Fibroblast of lung (primary cell): ENCODE measurements around the gene WDHD1.

Experiments
- EZH2 ChIP-seq: IDR thresholded peaks from 2 replicates; pipeline ENCODE4 v1.5.1; 2012; ENCODE audit warnings: low read length, control low read depth, mild to moderate bottlenecking; ENCODE audit errors: missing control alignments
- TF ChIP-seq, protein P1 (sequence below), 2 donors: IDR thresholded peaks in 1 of 2; conservative IDR thresholded peaks in 1 of 2; 1 replicate in 1 of 2; 2 replicates in 1 of 2; pipeline ENCODE4 v1.5.1; 2011 to 2012; ENCODE audit warnings: low read length in 2 of 2, control low read depth in 1 of 2, inconsistent platforms in 1 of 2, low read depth in 1 of 2, mild to moderate bottlenecking in 1 of 2

DNA sequence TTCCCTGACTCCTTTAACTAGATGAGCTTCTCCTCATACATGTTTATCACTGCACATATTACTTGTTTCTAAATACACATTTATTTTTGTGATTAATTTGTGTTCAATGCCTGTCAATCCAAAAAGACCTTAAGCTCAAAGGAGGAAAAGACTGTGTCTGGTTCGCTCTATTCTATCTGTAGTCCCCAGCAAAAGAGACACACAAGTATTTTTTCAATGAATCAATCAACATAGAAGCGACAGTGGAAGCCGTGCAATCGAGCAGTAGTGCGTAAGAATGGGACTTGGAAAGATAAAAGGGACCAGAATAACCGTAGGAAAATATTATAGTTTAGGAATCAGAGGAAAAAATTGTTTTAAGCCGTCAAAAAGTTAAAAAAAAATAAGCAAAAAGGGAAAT, 951 bp downstream of the WDHD1 start:
- TF ChIP-seq, protein P1, sequence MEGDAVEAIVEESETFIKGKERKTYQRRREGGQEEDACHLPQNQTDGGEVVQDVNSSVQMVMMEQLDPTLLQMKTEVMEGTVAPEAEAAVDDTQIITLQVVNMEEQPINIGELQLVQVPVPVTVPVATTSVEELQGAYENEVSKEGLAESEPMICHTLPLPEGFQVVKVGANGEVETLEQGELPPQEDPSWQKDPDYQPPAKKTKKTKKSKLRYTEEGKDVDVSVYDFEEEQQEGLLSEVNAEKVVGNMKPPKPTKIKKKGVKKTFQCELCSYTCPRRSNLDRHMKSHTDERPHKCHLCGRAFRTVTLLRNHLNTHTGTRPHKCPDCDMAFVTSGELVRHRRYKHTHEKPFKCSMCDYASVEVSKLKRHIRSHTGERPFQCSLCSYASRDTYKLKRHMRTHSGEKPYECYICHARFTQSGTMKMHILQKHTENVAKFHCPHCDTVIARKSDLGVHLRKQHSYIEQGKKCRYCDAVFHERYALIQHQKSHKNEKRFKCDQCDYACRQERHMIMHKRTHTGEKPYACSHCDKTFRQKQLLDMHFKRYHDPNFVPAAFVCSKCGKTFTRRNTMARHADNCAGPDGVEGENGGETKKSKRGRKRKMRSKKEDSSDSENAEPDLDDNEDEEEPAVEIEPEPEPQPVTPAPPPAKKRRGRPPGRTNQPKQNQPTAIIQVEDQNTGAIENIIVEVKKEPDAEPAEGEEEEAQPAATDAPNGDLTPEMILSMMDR (conservative IDR thresholded peaks at IDR 0.05 in 1 of 2, IDR thresholded peaks at IDR 0.05 in 1 of 2; ENCODE audit: low read depth in 1 of 2, low read length in 2 of 2): no peak
- no peak for TF ChIP-seq EZH2
